MM.1S (cell line): ENCODE results near the gene MAT1A.

Experiments
- EZH2 ChIP-seq: fragments of 300-600 bp; sonication (generic); optimal IDR thresholded peaks from 2 replicates; pipeline ENCODE3; 2017; ENCODE audit warnings: low read depth, mild to moderate bottlenecking, antibody characterized with exemption, low read length, mixed read lengths
- TF ChIP-seq, protein P1 (sequence below): fragments of 300-600 bp; sonication (generic); IDR thresholded peaks from 2 replicates; pipeline ENCODE4 v1.5.1; 2016; ENCODE audit warnings: antibody characterized with exemption, low read length, mixed read lengths

DNA sequence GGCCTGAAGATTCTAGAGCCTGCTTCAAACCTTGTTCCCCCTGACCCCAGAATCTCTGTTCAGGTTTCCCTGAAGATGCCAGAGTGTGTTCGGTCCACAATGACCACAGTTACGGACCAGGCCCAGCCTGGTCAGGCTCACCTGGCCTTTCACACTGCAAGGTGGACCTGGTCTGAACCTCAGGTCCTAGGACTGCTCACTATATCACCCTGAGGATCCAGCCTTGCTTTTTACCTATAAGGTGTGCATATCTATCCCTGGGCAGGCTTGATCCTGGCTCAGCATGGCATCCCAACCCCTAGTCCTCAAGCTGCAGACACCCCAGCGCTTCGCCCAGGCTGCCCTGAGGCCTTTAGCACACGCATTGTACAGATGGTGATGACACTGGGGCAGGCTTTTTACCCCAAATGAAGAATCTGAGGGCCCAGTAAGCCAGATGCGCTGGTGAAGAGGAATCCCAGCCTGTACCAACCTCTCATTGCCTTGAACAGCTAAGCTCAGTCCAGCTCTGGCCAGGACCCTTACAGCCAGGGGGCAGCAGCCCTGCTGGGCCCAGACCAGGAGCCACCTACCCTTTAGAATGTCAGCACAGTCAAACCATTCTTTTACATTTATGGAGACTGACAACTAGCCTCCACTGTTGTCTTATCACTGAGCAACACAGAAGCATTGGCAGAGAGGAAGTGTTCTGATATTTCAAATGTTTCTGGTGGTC lies 28.0 kb downstream of the MAT1A start:
- TF ChIP-seq, protein P1, sequence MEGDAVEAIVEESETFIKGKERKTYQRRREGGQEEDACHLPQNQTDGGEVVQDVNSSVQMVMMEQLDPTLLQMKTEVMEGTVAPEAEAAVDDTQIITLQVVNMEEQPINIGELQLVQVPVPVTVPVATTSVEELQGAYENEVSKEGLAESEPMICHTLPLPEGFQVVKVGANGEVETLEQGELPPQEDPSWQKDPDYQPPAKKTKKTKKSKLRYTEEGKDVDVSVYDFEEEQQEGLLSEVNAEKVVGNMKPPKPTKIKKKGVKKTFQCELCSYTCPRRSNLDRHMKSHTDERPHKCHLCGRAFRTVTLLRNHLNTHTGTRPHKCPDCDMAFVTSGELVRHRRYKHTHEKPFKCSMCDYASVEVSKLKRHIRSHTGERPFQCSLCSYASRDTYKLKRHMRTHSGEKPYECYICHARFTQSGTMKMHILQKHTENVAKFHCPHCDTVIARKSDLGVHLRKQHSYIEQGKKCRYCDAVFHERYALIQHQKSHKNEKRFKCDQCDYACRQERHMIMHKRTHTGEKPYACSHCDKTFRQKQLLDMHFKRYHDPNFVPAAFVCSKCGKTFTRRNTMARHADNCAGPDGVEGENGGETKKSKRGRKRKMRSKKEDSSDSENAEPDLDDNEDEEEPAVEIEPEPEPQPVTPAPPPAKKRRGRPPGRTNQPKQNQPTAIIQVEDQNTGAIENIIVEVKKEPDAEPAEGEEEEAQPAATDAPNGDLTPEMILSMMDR: no peak
- TF ChIP-seq EZH2: no peak
